ENCODE results near the gene ABL1.

The ABL1 gene

DNA sequence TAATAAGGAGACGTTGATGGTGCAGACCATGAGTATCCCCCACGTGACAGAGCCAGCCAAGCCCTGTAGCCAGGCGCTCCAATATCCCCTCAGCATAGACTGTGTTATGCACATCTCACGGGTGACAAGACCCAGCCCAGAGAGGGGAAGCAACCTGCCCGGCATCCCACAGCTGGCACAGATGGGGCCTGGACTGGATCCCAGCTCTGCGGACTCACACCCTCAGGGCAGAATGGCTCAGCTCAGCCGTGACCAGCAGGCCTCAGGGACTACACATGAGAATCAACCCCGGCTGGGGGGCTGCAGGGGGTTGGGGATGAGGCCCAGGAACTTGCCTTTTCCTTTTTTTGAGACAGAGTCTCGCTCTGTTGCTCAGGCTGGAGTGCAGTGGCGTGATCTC lies 92.3 kb downstream of the ABL1 start:
- Histone ChIP-seq H4K8ac (ENCODE audit: low read length) (no peak overlapping the region), H2BK15ac (ENCODE audit: low read depth, poor library complexity, severe bottlenecking) (no peak overlapping the region), H3K27me3 (ENCODE audit: control insufficient read depth in 1 of 2, insufficient read depth in 1 of 2, low read length in 2 of 2) (peaks cover 8 to 38% of the 10 kb centered on the region in 2 experiments), H3K23ac (ENCODE audit: low read length in 2 of 2) (no peak overlapping the region), H3K9me3 (ENCODE audit: control insufficient read depth, low read length) (no peaks in the 10 kb centered on the region), H3K18ac (ENCODE audit: low read depth in 1 of 2, low read length in 2 of 2) (no peak overlapping the region), H2BK5ac (ENCODE audit: low read depth, low read length, poor library complexity, severe bottlenecking) (no peak overlapping the region), H2BK120ac (ENCODE audit: low read depth, low read length) (no peak overlapping the region), H3K36me3 (ENCODE audit: control insufficient read depth in 1 of 2, insufficient read depth in 2 of 2, low read depth in 1 of 2, low read length in 2 of 2) (peaks cover 0 to 2% of the 10 kb centered on the region in 2 experiments), H3K4me2 (ENCODE audit: low read length, poor library complexity, severe bottlenecking) (no peak overlapping the region), H3K4me1 (ENCODE audit: control insufficient read depth, insufficient read depth, low read depth, low read length) (peaks cover 45% of the 10 kb centered on the region), H3K4ac (ENCODE audit: low read depth in 1 of 2, low read length in 2 of 2) (no peak overlapping the region), H2AK5ac (ENCODE audit: low read length, severe bottlenecking) (no peak overlapping the region), H2BK12ac (ENCODE audit: low read length in 2 of 2) (no peak overlapping the region), H2AFZ (ENCODE audit: low read depth, low read length) (no peak overlapping the region), H3K4me3 (ENCODE audit: insufficient read depth in 1 of 2, low read depth in 1 of 2, low read length in 2 of 2) (no peak overlapping the region), H3K79me1 (replicated peaks; ENCODE audit: low read length, poor library complexity, severe bottlenecking) (no peaks in the 10 kb centered on the region), H4K91ac (ENCODE audit: low read length) (no peak overlapping the region), H3K9ac (ENCODE audit: low read length) (no peak overlapping the region), H3K27ac (ENCODE audit: low read length, poor library complexity, severe bottlenecking) (peak overlapping the region; percentile 94), H3K14ac (ENCODE audit: low read length in 2 of 2) (no peak overlapping the region)
- WGBS: 92% methylated on average over 10 of the region's 10 CpGs
- DNase-seq: no peak

DNA sequence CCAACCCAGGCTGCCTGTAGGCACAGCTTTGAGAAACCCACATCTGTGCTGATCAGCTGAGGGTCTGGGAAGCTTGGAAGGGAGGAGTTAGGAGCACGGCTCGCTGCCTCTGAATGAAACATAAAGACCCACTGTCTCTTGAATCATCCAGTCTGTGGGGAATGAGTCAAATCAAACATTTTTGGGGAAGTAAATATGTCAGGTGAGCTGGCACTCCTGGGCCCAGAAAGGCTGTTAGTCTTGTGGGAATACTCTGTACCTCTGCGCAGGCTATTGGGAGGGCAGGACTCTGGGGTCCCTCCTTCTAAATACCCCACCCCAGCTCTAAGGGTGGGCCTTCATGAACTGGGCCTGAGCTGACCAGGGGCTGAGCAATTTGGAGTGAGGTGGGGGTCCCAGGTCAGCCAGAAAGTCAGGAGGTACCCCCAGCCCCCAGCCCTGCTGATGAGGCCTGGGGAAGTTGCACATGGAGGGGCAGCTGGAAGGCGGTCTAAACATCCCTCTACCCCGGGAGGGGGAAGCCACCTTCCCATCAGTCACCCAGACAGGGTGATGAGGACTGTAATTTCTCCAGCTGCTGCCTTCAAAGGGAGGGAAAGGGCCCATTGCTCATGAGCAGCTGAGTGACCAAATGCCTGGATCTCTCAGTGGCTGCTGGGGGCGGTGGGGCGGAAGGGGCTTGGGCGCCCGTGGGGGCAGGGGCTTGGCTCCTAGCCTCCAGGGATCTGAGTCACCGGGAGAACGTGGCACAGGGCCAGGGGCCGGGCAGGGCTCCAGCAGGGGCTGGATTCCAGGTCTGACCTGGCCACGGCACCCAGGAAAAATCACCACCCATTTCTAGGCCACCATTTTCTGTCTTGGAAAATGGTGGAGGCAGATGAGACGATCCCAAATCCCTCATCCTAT lies 93.2 kb downstream of the ABL1 start:
- no peak overlapping the region for H2BK15ac ChIP-seq (ENCODE audit: low read depth, poor library complexity, severe bottlenecking)
- peak overlapping the region; percentile 17 for H3K4me2 ChIP-seq (ENCODE audit: low read length, poor library complexity, severe bottlenecking)
- no peak overlapping the region for H3K23ac ChIP-seq (ENCODE audit: low read length in 2 of 2)
- H3K9ac ChIP-seq (ENCODE audit: low read length): no peak overlapping the region
- H3K79me1 ChIP-seq (replicated peaks; ENCODE audit: low read length, poor library complexity, severe bottlenecking): no peaks in the 10 kb centered on the region
- H4K8ac ChIP-seq (ENCODE audit: low read length): no peak overlapping the region
- H2AFZ ChIP-seq (ENCODE audit: low read depth, low read length): no peak overlapping the region
- no peak for DNase-seq
- no peak overlapping the region for H3K14ac ChIP-seq (ENCODE audit: low read length in 2 of 2)
- H2BK5ac ChIP-seq (ENCODE audit: low read depth, low read length, poor library complexity, severe bottlenecking): peak overlapping the region; percentile 80
- H3K4me1 ChIP-seq (ENCODE audit: control insufficient read depth, insufficient read depth, low read depth, low read length): peaks cover 49% of the 10 kb centered on the region
- H4K91ac ChIP-seq (ENCODE audit: low read length): no peak overlapping the region
- H3K18ac ChIP-seq (ENCODE audit: low read depth in 1 of 2, low read length in 2 of 2): no peak overlapping the region
- H3K4me3 ChIP-seq (ENCODE audit: insufficient read depth in 1 of 2, low read depth in 1 of 2, low read length in 2 of 2): no peak overlapping the region
- peaks cover 0 to 2% of the 10 kb centered on the region in 2 experiments for H3K36me3 ChIP-seq (ENCODE audit: control insufficient read depth in 1 of 2, insufficient read depth in 2 of 2, low read depth in 1 of 2, low read length in 2 of 2)
- H2BK12ac ChIP-seq (ENCODE audit: low read length in 2 of 2): no peak overlapping the region
- no peak overlapping the region for H2BK120ac ChIP-seq (ENCODE audit: low read depth, low read length)
- peak overlapping the region; percentile 85 for H2AK5ac ChIP-seq (ENCODE audit: low read length, severe bottlenecking)
- 55% methylated on average over 12 of the region's 14 CpGs for WGBS
- H3K27ac ChIP-seq (ENCODE audit: low read length, poor library complexity, severe bottlenecking): peak overlapping the region; percentile 94
- H3K9me3 ChIP-seq (ENCODE audit: control insufficient read depth, low read length): no peaks in the 10 kb centered on the region
- peaks cover under 1 to 28% of the 10 kb centered on the region in 2 experiments for H3K27me3 ChIP-seq (ENCODE audit: control insufficient read depth in 1 of 2, insufficient read depth in 1 of 2, low read length in 2 of 2)
- no peak overlapping the region for H3K4ac ChIP-seq (ENCODE audit: low read depth in 1 of 2, low read length in 2 of 2)

DNA sequence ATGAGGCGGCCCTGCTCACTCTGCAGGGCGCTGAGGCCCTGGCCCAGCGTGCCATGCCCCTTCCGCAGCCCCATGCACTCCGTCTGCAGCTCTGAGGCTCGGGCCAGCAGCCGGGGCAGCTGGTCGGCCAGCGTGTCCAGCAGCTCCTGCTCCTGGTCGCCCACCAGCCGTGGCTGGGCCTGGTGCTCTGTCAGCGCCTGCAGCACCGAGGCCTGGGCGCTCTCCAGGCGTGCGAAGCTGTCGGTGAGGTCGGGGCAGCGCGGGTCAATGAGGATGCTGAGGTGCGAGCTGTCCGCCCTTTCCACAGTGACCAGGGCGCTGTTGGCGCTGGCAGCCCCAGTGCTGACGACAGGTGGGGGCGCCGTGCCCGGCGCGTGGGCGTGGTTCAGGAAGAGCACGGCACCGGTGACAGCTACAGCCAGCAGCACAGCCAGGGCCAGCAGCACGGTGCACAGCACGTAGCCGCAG lies 94.6 kb downstream of the ABL1 start:
- no peak overlapping the region for H2BK15ac ChIP-seq (ENCODE audit: low read depth, poor library complexity, severe bottlenecking)
- peaks cover 0 to 19% of the 10 kb centered on the region in 2 experiments for H3K27me3 ChIP-seq (ENCODE audit: control insufficient read depth in 1 of 2, insufficient read depth in 1 of 2, low read length in 2 of 2)
- no peak for DNase-seq
- H2AFZ ChIP-seq (ENCODE audit: low read depth, low read length): no peak overlapping the region
- no peak overlapping the region for H3K14ac ChIP-seq (ENCODE audit: low read length in 2 of 2)
- no peak overlapping the region for H3K4me2 ChIP-seq (ENCODE audit: low read length, poor library complexity, severe bottlenecking)
- no peak overlapping the region for H2BK120ac ChIP-seq (ENCODE audit: low read depth, low read length)
- H4K91ac ChIP-seq (ENCODE audit: low read length): no peak overlapping the region
- no peak overlapping the region for H3K27ac ChIP-seq (ENCODE audit: low read length, poor library complexity, severe bottlenecking)
- H3K23ac ChIP-seq (ENCODE audit: low read length in 2 of 2): no peak overlapping the region
- no peaks in the 10 kb centered on the region for H3K79me1 ChIP-seq (replicated peaks; ENCODE audit: low read length, poor library complexity, severe bottlenecking)
- no peak overlapping the region for H2BK5ac ChIP-seq (ENCODE audit: low read depth, low read length, poor library complexity, severe bottlenecking)
- H2AK5ac ChIP-seq (ENCODE audit: low read length, severe bottlenecking): no peak overlapping the region
- no peak overlapping the region for H2BK12ac ChIP-seq (ENCODE audit: low read length in 2 of 2)
- no peak overlapping the region for H3K4ac ChIP-seq (ENCODE audit: low read depth in 1 of 2, low read length in 2 of 2)
- H3K36me3 ChIP-seq (ENCODE audit: control insufficient read depth in 1 of 2, insufficient read depth in 2 of 2, low read depth in 1 of 2, low read length in 2 of 2): no peaks in the 10 kb centered on the region
- H3K9me3 ChIP-seq (ENCODE audit: control insufficient read depth, low read length): no peaks in the 10 kb centered on the region
- H3K4me1 ChIP-seq (ENCODE audit: control insufficient read depth, insufficient read depth, low read depth, low read length): peaks cover 56% of the 10 kb centered on the region
- H3K4me3 ChIP-seq (ENCODE audit: insufficient read depth in 1 of 2, low read depth in 1 of 2, low read length in 2 of 2): no peak overlapping the region
- no peak overlapping the region for H3K18ac ChIP-seq (ENCODE audit: low read depth in 1 of 2, low read length in 2 of 2)
- 88% methylated on average over 36 of the region's 36 CpGs for WGBS
- H3K9ac ChIP-seq (ENCODE audit: low read length): no peak overlapping the region
- H4K8ac ChIP-seq (ENCODE audit: low read length): no peak overlapping the region

DNA sequence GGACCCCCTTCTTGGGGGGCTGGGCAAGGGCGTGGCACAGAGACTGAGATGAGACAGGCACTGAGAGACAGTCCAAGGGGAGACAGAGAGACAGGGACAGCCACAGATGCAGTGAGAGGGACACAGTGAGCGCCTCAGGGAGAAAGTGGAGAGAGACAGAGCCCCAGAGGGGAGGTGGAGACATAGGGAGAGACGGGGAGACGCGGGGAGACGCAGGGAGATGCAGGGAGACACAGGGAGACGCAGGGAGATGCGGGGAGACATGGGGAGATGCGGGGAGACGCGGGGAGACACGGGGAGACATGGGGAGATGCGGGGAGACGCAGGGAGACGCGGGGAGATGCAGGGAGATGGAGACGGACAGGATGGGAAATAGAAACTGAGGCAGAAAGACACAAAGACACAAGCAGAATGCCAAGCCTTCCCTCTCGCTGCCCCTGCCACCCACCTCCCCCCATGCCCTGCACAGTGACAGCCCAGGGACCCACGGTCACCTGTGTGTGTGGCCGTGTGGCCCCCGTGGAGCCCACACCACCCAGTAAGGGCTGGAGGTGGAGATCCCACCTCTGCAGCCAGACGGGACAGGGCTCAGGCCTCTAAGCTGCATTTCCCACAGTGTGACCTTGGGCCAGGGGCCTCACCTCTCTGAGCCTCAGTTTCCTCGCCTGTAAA lies 95.2 kb downstream of the ABL1 start:
- Histone ChIP-seq H3K9ac (ENCODE audit: low read length) (no peak overlapping the region), H2BK120ac (ENCODE audit: low read depth, low read length) (no peak overlapping the region), H4K91ac (ENCODE audit: low read length) (no peak overlapping the region), H3K18ac (ENCODE audit: low read depth in 1 of 2, low read length in 2 of 2) (no peak overlapping the region), H3K4me2 (ENCODE audit: low read length, poor library complexity, severe bottlenecking) (no peak overlapping the region), H4K8ac (ENCODE audit: low read length) (no peak overlapping the region), H3K79me1 (replicated peaks; ENCODE audit: low read length, poor library complexity, severe bottlenecking) (no peaks in the 10 kb centered on the region), H2AK5ac (ENCODE audit: low read length, severe bottlenecking) (no peak overlapping the region), H3K4ac (ENCODE audit: low read depth in 1 of 2, low read length in 2 of 2) (no peak overlapping the region), H3K23ac (ENCODE audit: low read length in 2 of 2) (no peak overlapping the region), H2BK12ac (ENCODE audit: low read length in 2 of 2) (no peak overlapping the region), H3K4me3 (ENCODE audit: insufficient read depth in 1 of 2, low read depth in 1 of 2, low read length in 2 of 2) (no peak overlapping the region), H2BK5ac (ENCODE audit: low read depth, low read length, poor library complexity, severe bottlenecking) (no peak overlapping the region), H3K27ac (ENCODE audit: low read length, poor library complexity, severe bottlenecking) (no peak overlapping the region), H2BK15ac (ENCODE audit: low read depth, poor library complexity, severe bottlenecking) (no peak overlapping the region), H3K9me3 (ENCODE audit: control insufficient read depth, low read length) (no peaks in the 10 kb centered on the region), H3K36me3 (ENCODE audit: control insufficient read depth in 1 of 2, insufficient read depth in 2 of 2, low read depth in 1 of 2, low read length in 2 of 2) (no peaks in the 10 kb centered on the region), H3K27me3 (ENCODE audit: control insufficient read depth in 1 of 2, insufficient read depth in 1 of 2, low read length in 2 of 2) (peaks cover 0 to 17% of the 10 kb centered on the region in 2 experiments), H2AFZ (ENCODE audit: low read depth, low read length) (no peak overlapping the region), H3K14ac (ENCODE audit: low read length in 2 of 2) (no peak overlapping the region), H3K4me1 (ENCODE audit: control insufficient read depth, insufficient read depth, low read depth, low read length) (peaks cover 57% of the 10 kb centered on the region)
- 82% methylated on average over 18 of the region's 23 CpGs for WGBS
- no peak for DNase-seq

Data from mesenchymal stem cell (in vitro differentiated cells and primary cell).